ENCODE results near the gene PCLAF.

DNA sequence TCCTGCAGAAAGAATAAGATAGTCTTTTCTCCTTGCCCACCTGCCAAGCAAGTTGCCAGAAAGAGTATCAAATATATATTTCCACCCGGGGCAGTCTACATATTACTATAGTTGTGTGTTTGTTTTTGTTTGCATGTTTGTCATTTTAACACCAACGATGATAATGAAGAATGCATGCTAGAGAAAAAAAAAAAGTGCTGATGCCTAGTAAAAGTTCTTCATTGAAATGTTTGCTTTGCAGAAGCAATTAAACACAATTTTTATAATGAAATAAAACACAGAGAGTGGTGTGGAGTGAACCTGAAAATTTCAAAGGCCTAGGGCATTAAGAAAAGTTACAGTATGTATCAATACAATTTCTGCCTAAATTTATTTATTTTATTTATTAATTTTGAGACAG, 2.5 kb upstream of the PCLAF start:
- TF ChIP-seq, protein P1, sequence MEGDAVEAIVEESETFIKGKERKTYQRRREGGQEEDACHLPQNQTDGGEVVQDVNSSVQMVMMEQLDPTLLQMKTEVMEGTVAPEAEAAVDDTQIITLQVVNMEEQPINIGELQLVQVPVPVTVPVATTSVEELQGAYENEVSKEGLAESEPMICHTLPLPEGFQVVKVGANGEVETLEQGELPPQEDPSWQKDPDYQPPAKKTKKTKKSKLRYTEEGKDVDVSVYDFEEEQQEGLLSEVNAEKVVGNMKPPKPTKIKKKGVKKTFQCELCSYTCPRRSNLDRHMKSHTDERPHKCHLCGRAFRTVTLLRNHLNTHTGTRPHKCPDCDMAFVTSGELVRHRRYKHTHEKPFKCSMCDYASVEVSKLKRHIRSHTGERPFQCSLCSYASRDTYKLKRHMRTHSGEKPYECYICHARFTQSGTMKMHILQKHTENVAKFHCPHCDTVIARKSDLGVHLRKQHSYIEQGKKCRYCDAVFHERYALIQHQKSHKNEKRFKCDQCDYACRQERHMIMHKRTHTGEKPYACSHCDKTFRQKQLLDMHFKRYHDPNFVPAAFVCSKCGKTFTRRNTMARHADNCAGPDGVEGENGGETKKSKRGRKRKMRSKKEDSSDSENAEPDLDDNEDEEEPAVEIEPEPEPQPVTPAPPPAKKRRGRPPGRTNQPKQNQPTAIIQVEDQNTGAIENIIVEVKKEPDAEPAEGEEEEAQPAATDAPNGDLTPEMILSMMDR (IDR thresholded peaks at IDR 0.05; ENCODE audit: low read depth, low read length, poor library complexity, severe bottlenecking), result no peak
- no peak for TF ChIP-seq EZH2phosphoT487 (IDR thresholded peaks at IDR 0.05; ENCODE audit: borderline replicate concordance, low read length)
